Measurements from ENCODE around the gene ZNF33B. TPM values are rescaled to one million over a fixed set of nuclear protein-coding genes. Genes with fewer than 3 reads are reported as not detected.

ZNF33B gene
- total RNA-seq, 8 experiments from 2014 or later, result 11.5 to 38.2 (median 28.8) TPM

- H3K4me3 ChIP-seq, result no peak overlapping the region
- no peaks in the 10 kb centered on the region for H3K4me1 ChIP-seq (replicated peaks in 1 of 2)
- in situ Hi-C loops (cut with MboI; ENCODE audit: low pct_unique_long_range_greater_than_20kb in 2 of 9, low sequenced_read_pairs in 9 of 9, unreplicated experiment in 9 of 9), result no loop called here
- ATAC-seq (replicated peaks in 6 of 8), result no peak
- H3K27ac ChIP-seq, result no peak overlapping the region
Observed at GRCh38 chr10:42544945-42545344, 93.4 kb downstream of the ZNF33B start.

DNA sequence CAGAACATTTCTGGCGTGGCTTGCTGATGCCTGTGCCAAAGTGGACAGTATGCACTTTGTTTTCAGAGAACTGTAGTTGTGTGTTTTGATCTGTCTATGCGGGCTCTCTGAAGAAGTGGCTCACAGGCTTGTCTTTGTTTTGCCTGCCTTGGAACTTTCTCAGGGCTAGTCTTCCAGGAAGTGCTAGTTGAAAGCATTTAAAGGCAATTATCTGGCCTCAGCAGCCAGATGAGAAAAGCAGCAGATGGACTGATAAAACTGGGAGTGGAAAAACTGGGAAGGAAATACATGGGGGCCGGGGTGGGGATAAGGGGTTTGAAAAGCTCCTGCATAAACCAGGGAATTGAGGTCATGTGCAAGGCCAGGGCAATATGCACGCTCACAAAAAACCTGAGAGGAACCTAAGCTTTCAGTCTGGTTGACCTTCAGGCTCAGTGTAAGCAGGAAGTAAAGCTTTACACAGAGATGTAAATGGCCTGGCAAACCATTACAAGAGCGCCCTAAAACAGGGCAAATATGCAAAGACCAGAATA lies 94.5 kb downstream of the ZNF33B start:
- WGBS, 10 experiments, result 85 to 100% (median 92%) methylated on average over 1 to 5 of the region's 5 CpGs

More for the DNA sequence above, 94.5 kb downstream of the ZNF33B start:
- no peak overlapping the region for H3K4me3 ChIP-seq
- no peaks in the 10 kb centered on the region for H3K4me1 ChIP-seq (replicated peaks in 1 of 2)
- in situ Hi-C loops (cut with MboI; ENCODE audit: low pct_unique_long_range_greater_than_20kb in 2 of 9, low sequenced_read_pairs in 9 of 9, unreplicated experiment in 9 of 9), result no loop called here
- peak in 2 of 8 experiments; percentile 28 to 41 for ATAC-seq (replicated peaks in 6 of 8)
- H3K27ac ChIP-seq, result no peak overlapping the region

Other genes with a start within 250 kb of the ZNF33B start
- 10 to 100 TPM; 10.3 to 27.7 (median 18.7) TPM for gene BMS1, start 144.2 kb upstream of the ZNF33B start, total RNA-seq